Neutrophil (primary cell): Measurements from ENCODE around the gene SEC16B.

ENCODE experiments used
- H3K27ac ChIP-seq: fragments of 200-600 bp; sonication (generic); 2 replicates; pipeline ENCODE4 v1.5.1; 2016; ENCODE audit warnings: mild to moderate bottlenecking, moderate library complexity
- H3K27me3 ChIP-seq: fragments of 200-600 bp; sonication (generic); 2 replicates; pipeline ENCODE4 v1.6.0; 2016; ENCODE audit warnings: mild to moderate bottlenecking
- H3K36me3 ChIP-seq: fragments of 200-600 bp; sonication (generic); 2 replicates; pipeline ENCODE4 v1.5.1; 2017
- H3K4me1 ChIP-seq, 2 experiments: fragments of 200-600 bp in 1 of 2; sonication (generic) in 1 of 2; 1 replicate in 1 of 2; 2 replicates in 1 of 2; pipeline versions ENCODE4 v1.5.1 to v1.6.1; 2013 to 2016; ENCODE audit warnings: low read depth in 1 of 2, low read length in 1 of 2, mild to moderate bottlenecking in 1 of 2, moderate library complexity in 1 of 2; ENCODE audit not compliant: control insufficient read depth in 1 of 2, insufficient read depth in 1 of 2
- H3K4me3 ChIP-seq, 2 experiments: fragments of 200-600 bp in 1 of 2; sonication (generic) in 1 of 2; 1 replicate in 1 of 2; 2 replicates in 1 of 2; pipeline ENCODE4 v1.5.1; 2013 to 2016; ENCODE audit warnings: low read depth in 1 of 2, low read length in 1 of 2, mild to moderate bottlenecking in 1 of 2, moderate library complexity in 1 of 2
- H3K9me3 ChIP-seq: fragments of 200-600 bp; sonication (generic); 2 replicates; pipeline ENCODE4 v1.5.1; 2016
- TF ChIP-seq, protein P1 (sequence below): fragments of 200-600 bp; sonication (generic); IDR thresholded peaks from 2 replicates; pipeline ENCODE4 v1.5.1; 2016; ENCODE audit warnings: antibody characterized with exemption

SEC16B gene

DNA sequence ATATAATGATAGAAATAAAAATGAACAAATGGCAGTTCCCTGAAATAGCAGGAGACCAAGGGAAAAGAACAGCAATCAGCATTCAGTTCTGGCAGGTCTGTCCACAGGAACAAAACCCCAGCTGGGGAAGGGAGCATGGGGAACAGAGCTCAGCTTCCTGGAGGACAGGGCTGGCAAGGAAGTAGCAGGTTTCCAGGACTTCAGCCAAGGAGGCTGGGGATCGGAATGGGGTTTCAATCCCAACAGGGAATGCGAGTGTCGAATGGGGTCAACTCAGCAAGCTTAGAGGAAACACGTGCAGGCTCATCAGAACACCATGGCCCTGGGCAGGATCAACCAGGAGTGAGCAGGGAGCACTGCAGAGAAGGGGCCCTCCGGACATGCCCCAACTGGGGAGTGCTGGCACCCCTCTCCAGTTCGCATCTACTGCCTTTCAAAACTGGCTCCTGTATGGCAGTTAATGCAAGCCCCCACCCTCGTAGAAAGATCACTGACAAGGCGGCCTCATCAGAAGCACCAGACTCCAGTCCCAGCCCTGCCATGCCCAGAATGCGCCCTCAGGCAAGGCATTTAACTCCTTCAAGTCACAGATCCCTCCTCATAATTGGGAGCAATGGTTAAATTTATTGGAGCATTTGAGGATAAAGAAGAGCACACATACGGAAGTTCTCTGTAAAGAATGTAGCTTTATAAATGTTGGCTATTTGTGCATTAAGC, 72.4 kb downstream of the SEC16B start:
- TF ChIP-seq, protein P1, sequence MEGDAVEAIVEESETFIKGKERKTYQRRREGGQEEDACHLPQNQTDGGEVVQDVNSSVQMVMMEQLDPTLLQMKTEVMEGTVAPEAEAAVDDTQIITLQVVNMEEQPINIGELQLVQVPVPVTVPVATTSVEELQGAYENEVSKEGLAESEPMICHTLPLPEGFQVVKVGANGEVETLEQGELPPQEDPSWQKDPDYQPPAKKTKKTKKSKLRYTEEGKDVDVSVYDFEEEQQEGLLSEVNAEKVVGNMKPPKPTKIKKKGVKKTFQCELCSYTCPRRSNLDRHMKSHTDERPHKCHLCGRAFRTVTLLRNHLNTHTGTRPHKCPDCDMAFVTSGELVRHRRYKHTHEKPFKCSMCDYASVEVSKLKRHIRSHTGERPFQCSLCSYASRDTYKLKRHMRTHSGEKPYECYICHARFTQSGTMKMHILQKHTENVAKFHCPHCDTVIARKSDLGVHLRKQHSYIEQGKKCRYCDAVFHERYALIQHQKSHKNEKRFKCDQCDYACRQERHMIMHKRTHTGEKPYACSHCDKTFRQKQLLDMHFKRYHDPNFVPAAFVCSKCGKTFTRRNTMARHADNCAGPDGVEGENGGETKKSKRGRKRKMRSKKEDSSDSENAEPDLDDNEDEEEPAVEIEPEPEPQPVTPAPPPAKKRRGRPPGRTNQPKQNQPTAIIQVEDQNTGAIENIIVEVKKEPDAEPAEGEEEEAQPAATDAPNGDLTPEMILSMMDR, result no peak
- H3K4me1 ChIP-seq, result no peaks in the 10 kb centered on the region

More for the DNA sequence above, 72.4 kb downstream of the SEC16B start:
- no peaks in the 10 kb centered on the region for H3K9me3 ChIP-seq
- H3K36me3 ChIP-seq, result no peaks in the 10 kb centered on the region
- H3K4me3 ChIP-seq, result no peak overlapping the region
- no peak overlapping the region for H3K27ac ChIP-seq
- H3K27me3 ChIP-seq, result no peaks in the 10 kb centered on the region
